Hematopoietic multipotent progenitor cell treated with erythropoietin and hydrocortisone succinate and interleukin-3 and kit ligand, for 17 days (in vitro differentiated cells): ENCODE measurements around the gene DIP2C.
"Not testable (repeated sequence)": the region's sequence is repeated elsewhere in the genome, so short reads cannot be mapped to it uniquely, and the experiment has no call there.

Experiments
- DNase-seq: peaks from one replicate; pipeline ENCODE4 v3.0.0-alpha.2; 2015; ENCODE audit warnings: low spot score

The DIP2C gene

GRCh38 chr10:356452-356851 is 333.0 kb downstream of the DIP2C start:
- no peak for DNase-seq

GRCh38 chr10:354901-355617 is 334.4 kb downstream of the DIP2C start:
- DNase-seq, result no peak

DNA sequence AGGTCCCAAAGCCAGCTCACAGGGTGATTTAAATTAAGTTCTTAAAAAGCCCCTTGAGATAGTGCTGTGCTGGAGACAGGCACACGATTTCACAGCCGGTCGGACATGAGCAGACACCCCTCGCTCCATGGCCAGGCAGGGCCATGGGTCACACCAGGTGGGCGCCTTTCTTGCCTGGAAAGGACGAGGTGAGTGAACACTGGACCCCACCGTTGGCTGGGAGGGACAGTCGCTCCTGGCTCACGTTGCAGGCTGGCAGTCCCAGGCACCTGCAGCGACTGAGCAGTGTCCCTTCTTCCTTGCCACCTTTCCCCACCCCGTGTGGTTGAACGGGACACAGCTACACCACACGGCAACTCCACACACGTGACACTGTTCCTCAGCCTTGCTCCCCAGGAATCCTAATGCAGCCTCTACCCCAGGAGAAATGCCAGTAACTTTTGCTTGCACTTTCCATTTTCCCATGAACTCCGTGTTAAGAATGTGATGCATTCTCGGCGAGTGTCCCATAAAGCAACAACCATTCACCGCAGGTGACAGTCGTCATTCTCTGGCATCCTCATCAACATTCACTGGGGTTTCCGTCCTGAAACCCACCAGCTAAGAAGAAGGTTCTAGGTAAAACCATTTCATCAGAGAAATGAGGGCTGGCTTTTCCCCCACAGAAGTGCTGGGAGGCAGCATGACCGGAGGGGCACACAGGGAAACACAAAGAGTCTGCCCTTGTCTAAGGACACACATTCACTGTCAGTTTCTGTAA is 336.8 kb downstream of the DIP2C start:
- no peak for DNase-seq

DNA sequence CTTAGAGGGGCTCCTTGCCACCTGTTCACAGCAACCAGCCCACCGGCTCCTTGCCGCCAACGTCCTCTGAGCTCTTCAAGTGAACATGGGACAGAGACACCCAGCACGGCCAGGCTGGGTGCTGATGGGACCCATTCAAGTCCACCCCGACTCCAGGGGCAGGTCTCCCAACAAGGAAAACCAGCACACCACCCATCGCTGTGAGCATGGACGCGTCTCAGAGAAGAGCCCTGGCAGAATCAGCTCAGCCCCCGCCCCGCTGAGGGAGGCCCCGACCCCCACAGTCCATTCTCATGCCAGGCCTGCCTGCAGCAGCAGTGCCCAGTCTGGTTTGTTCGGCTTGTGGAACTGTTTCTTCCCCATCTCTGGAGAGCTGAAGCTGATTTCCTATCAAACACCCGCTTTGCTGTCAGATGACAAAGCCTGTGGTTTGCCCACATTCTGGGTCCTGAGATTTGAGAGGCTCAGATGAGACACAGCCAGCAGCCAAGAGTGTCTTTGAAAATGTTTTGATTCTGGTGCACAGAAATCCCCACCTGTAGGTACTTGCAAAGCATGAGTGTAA is 337.6 kb downstream of the DIP2C start:
- DNase-seq, result no peak

DNA sequence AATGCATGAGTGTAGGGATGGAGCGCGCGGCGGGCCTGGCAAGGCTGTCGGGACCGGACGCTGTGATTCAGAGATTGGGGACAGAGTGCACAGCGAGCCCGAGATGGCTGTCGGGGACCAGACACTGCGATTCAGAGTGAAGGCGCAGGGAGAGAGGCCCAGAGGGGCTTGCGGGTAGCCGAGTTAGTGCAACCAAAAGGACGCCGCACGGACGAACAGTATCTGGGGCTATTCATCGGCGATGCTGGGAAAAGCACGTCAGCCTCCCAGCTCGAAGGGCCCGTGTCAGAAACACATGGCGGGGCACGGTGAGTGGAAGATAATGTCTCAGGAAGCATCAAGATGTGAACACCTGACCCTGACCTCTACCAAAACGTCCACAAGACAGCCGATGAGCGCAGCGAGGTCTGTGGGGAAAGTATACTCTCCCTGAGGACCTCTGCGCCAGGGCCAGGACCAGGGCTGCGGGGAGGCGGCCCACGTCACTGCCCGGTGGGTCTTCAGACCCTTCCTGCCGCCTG is 338.4 kb downstream of the DIP2C start:
- DNase-seq, result no peak

DNA sequence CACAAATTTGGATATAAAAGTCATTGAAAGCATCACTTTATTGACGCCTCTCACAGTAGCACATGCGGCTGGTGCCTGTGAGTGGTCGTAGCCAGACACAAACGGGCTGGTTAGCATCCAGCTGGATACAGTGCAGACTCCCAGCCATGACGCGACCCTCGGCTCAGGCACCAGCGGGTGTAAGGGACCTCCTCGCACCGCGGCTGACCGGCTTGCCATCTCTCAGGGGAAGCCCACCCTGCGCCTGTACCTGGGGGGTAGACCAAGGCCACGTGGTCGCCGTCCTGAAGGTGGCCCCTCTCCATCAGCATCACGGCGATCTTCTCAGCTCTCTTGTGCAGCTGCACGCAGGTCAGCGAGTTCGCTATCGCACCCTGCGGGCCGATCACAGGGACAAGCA is 340.4 kb downstream of the DIP2C start:
- DNase-seq, result no peak

- DNase-seq, result no peak
Measured at GRCh38 chr10:348456-348855, 341.0 kb downstream of the DIP2C start.

- DNase-seq, result not testable (repeated sequence)
Measured at GRCh38 chr10:347774-348173, 341.7 kb downstream of the DIP2C start.

DNA sequence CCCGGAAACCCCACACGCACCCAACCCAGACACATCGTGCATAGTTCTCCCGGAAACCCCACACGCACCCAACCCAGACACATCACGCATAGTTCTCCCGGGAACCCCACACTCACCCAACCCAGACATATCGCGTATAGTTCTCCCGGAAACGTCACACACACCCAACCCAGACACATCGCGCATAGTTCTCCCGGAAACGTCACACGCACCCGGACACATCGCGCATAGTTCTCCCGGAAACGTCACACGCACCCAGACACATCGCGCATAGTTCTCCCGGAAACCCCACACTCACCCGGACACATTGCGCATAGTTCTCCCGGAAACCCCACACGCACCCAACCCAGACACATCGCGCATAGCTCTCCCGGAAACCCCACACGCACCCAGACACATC is 342.3 kb downstream of the DIP2C start:
- not testable (repeated sequence) for DNase-seq

- no peak for DNase-seq
Measured at GRCh38 chr10:344582-345200, 344.8 kb downstream of the DIP2C start.

GRCh38 chr10:343231-344220 is 345.9 kb downstream of the DIP2C start:
- no peak for DNase-seq

DNA sequence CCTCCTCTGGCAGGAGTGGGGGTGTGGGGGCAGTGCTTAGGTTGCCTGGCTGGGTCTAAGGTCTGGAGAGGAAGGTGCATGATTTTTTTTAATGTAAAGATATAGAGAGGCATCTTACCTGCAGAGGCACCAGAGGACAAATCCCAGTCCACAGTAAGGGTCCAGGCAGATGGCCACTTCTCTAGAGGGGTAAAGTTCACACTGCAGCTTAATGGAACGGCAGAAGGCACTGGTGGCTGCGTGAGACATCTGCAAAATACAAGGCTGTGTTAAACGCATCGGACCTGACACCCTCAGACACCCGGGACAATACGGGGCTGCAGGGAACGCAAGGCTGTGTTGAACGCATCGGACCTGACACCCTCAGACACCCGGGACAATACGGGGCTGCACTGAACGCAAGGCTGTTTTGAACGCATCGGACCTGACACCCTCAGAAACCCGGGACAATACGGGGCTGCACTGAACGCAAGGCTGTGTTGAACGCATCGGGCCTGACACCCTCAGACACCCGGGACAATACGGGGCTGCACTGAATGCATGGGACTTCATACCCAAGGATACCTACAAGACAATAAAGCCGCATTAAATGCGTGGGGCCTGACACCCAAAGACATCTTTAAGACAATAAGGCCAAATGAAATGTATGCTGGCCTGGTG is 348.3 kb downstream of the DIP2C start:
- DNase-seq, result no peak

- no peak for DNase-seq
Measured at GRCh38 chr10:340646-341045, 348.8 kb downstream of the DIP2C start.

DNA sequence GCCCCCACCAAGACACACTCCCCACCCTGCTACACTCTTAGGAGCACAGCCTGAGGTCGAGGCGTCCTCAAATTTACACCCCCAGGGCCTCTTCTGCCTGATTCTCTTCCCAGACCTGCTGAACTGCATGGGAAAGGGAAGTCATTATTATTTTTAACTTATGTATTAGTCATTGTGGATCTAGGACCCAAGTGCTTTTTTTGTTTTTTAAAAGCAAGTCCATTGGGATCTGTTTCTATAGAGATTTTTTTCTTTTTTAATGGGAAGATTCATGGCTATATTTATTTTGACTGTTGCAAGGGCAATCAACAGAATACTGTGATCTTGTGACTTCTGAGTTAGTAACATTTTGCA is 350.5 kb downstream of the DIP2C start:
- DNase-seq, result no peak

DNA sequence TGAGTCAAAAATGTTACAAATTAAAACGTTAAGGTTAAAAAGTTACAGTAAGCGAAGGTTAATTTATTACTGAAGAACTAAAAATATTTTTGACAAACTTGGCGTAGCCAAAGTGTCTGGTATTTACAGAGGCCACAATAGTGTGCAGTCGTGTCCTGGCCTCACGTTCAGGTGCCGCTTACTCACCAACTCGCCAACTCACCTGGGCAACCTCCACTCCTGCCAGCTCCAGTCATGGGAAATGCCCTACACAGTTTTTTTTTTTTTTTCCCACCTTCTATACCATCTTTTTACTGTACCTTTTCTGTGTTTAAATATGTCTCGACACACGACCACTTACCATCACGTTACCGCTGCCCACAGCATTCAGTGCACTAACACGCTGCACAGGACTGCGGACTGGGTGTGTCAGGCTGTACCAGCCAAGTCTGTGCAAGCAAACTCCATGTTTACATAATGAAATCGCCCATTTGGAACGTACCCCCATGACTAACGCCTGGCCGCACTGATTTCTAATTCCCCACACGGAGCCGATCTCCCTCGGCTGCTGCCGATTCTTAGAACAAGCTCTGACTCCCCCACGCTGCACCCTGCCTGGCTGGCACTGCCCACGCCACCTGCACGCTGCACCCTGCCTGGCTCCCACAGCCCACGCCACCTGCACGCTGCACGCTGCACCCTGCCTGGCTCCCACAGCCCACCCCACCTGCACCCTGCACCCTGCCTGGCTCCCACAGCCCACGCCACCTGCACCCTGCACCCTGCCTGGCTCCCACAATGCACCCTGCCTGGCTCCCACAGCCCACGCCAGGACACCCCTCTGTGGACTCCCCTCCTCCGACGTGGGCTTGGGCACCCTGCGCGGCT is 351.1 kb downstream of the DIP2C start:
- no peak for DNase-seq

GRCh38 chr10:336247-336646 is 353.2 kb downstream of the DIP2C start:
- no peak for DNase-seq

DNA sequence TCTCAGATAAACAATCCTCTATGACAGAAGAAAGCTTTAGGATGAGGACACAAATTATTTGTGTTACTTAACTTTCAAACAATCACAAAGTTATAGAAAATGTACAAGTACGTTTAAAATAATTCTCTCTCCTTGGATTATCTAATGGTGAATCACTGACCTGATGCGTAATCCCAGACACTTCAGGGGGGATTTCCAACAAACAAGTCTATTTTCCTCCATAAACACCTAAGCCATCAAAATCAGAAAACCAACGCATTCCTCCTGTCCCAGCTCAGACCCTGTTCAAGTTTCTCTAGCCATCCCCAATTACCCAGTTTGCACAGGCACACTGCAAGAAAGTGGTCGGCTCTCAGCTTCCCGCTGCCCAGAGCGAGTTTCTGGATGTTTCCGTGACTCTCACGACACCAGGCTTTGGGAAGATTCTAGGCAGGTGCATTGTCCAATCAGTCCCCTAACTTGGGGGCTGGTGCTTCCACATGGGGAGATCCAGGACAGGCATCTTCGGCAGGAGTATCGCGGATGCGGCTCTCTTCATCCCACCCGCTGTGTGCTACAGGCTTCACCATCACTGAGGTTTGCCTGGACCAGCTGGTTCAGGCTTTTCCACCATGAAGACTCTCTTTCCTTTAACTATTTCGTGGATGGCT is 354.2 kb downstream of the DIP2C start:
- DNase-seq, result no peak

DNA sequence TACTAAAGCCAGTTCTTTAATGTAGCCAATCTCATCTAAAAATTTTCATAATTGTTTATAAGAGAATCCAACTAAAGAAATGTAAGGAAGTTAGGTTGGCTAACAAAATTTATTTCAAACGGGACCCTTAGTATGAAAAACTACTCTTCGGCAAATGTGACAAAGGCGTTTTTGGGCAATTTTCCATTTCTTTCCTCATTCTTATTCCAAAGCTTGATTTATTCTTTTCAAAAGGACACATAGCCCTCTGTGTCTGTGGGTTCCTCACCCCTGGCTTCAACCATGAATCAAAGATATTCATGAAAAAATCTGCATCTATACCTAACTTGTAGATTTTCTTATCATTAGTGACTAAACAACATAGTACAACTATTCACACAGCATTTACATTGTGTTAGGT is 358.3 kb downstream of the DIP2C start:
- no peak for DNase-seq

- DNase-seq, result no peak
Measured at GRCh38 chr10:329361-330099, 359.9 kb downstream of the DIP2C start.
